SK-N-SH treated with all-trans-retinoic acid at 6 μM for 48 hours (cell line): ENCODE measurements around the gene RSAD2.

ENCODE experiments used
- ATAC-seq: fragments of 200-7000 bp; cut with Tn5 transposase; 3 replicates; pipeline ENCODE4 v1.9.1; 2020; ENCODE audit warnings: mild to moderate bottlenecking, moderate library complexity
- ARNTL ChIP-seq: fragments of 450-650 bp; formaldehyde crosslinking; IDR thresholded peaks from 2 replicates; pipeline ENCODE4 v1.5.0; 2020; ENCODE audit warnings: low read depth, mild to moderate bottlenecking, moderate library complexity, borderline replicate concordance
- BACH2 ChIP-seq: fragments of 250-450 bp; sonication (Bioruptor Pico); IDR thresholded peaks from 2 replicates; pipeline ENCODE4 v1.9.0; 2021; ENCODE audit warnings: mild to moderate bottlenecking, borderline replicate concordance
- CREB5 ChIP-seq: fragments of 250-450 bp; sonication (Bioruptor Pico); IDR thresholded peaks from 2 replicates; pipeline ENCODE4 v1.5.1; 2020; ENCODE audit warnings: low read depth, mild to moderate bottlenecking, moderate library complexity
- CSDC2 ChIP-seq: fragments of 250-450 bp; sonication (Bioruptor Pico); IDR thresholded peaks from 2 replicates; pipeline ENCODE4 v1.5.0; 2020; ENCODE audit warnings: mild to moderate bottlenecking, moderate library complexity
- CSRNP3 ChIP-seq: fragments of 250-450 bp; sonication (Bioruptor Pico); IDR thresholded peaks from 2 replicates; pipeline ENCODE4 v1.5.1; 2021; ENCODE audit warnings: mild to moderate bottlenecking, moderate library complexity
- GLIS3 ChIP-seq: fragments of 250-450 bp; sonication (Bioruptor Pico); IDR thresholded peaks from 2 replicates; pipeline ENCODE4 v1.5.0; 2020; ENCODE audit warnings: mild to moderate bottlenecking, moderate library complexity
- ISL1 ChIP-seq: fragments of 250-450 bp; sonication (Bioruptor Pico); IDR thresholded peaks from 2 replicates; pipeline ENCODE4 v2.1.2; 2022; ENCODE audit warnings: mild to moderate bottlenecking, moderate library complexity
- OSR1 ChIP-seq: fragments of 250-450 bp; sonication (Bioruptor Pico); IDR thresholded peaks from 2 replicates; pipeline ENCODE4 v1.8.0; 2022; ENCODE audit warnings: moderate library complexity, mild to moderate bottlenecking, inconsistent platforms
- PATZ1 ChIP-seq: fragments of 250-450 bp; sonication (Bioruptor Pico); IDR thresholded peaks from 2 replicates; pipeline ENCODE4 v1.8.0; 2020; ENCODE audit warnings: mild to moderate bottlenecking, moderate library complexity, borderline replicate concordance
- POU6F1 ChIP-seq: fragments of 250-450 bp; sonication (Bioruptor Pico); IDR thresholded peaks from 2 replicates; pipeline ENCODE4 v1.8.0; 2021; ENCODE audit warnings: low read depth, mild to moderate bottlenecking, moderate library complexity, borderline replicate concordance
- PPARA ChIP-seq: fragments of 250-450 bp; sonication (Bioruptor Pico); IDR thresholded peaks from 2 replicates; pipeline ENCODE4 v1.5.0; 2020; ENCODE audit warnings: mild to moderate bottlenecking, borderline replicate concordance
- RARB ChIP-seq: fragments of 250-450 bp; sonication (Bioruptor Pico); IDR thresholded peaks from 2 replicates; pipeline ENCODE4 v1.8.0; 2021; ENCODE audit warnings: mild to moderate bottlenecking, moderate library complexity
- SNAI2 ChIP-seq: fragments of 250-450 bp; sonication (Bioruptor Pico); IDR thresholded peaks from 2 replicates; pipeline ENCODE4 v1.5.0; 2020; ENCODE audit warnings: mild to moderate bottlenecking, moderate library complexity
- TCF4 ChIP-seq: fragments of 250-450 bp; sonication (Bioruptor Pico); IDR thresholded peaks from 2 replicates; pipeline ENCODE4 v1.8.0; 2021; ENCODE audit warnings: mild to moderate bottlenecking, moderate library complexity, borderline replicate concordance
- TOX ChIP-seq: fragments of 250-450 bp; sonication (Bioruptor Pico); IDR thresholded peaks from 2 replicates; pipeline ENCODE4 v1.8.0; 2021; ENCODE audit warnings: mild to moderate bottlenecking, moderate library complexity, borderline replicate concordance
- TSHZ2 ChIP-seq: fragments of 250-450 bp; sonication (Bioruptor Pico); IDR thresholded peaks from 2 replicates; pipeline ENCODE4 v1.5.0; 2020; ENCODE audit warnings: mild to moderate bottlenecking, moderate library complexity
- ZC3H10 ChIP-seq: fragments of 250-450 bp; sonication (Bioruptor Pico); IDR thresholded peaks from 2 replicates; pipeline ENCODE4 v1.5.1; 2021; ENCODE audit warnings: mild to moderate bottlenecking, moderate library complexity
- ZFP3 ChIP-seq: fragments of 250-450 bp; sonication (Bioruptor Pico); IDR thresholded peaks from 2 replicates; pipeline ENCODE4 v1.5.0; 2020; ENCODE audit warnings: mild to moderate bottlenecking, moderate library complexity
- ZFP30 ChIP-seq: fragments of 450-650 bp; formaldehyde crosslinking; IDR thresholded peaks from 2 replicates; pipeline ENCODE4 v1.5.0; 2022; ENCODE audit warnings: mild to moderate bottlenecking, moderate library complexity
- ZNF565 ChIP-seq: fragments of 450-650 bp; formaldehyde crosslinking; conservative IDR thresholded peaks from 2 replicates; pipeline ENCODE4 v1.5.0; 2020; ENCODE audit warnings: low read depth, mild to moderate bottlenecking, moderate library complexity
- ZNF70 ChIP-seq: fragments of 450-650 bp; formaldehyde crosslinking; IDR thresholded peaks from 2 replicates; pipeline ENCODE4 v1.5.0; 2020; ENCODE audit warnings: mild to moderate bottlenecking, moderate library complexity
- ZNF8 ChIP-seq: fragments of 450-650 bp; formaldehyde crosslinking; IDR thresholded peaks from 2 replicates; pipeline ENCODE4 v1.5.0; 2020; ENCODE audit warnings: mild to moderate bottlenecking, moderate library complexity

RSAD2 gene

GRCh38 chr2:6866982-6867381, 10.6 kb upstream of the RSAD2 start:
- no peak for ATAC-seq
- TF ChIP-seq ISL1 (no peak), PPARA (CRISPR knock-in tag) (no peak), GLIS3 (no peak), CREB5 (CRISPR knock-in tag) (no peak), ZFP30 (CRISPR knock-in tag) (no peak), BACH2 (CRISPR knock-in tag) (no peak), PATZ1 (CRISPR knock-in tag) (no peak), ZNF565 (CRISPR knock-in tag) (no peak), ZC3H10 (CRISPR knock-in tag) (no peak), RARB (CRISPR knock-in tag) (no peak), ARNTL (no peak), SNAI2 (CRISPR knock-in tag) (no peak), ZNF8 (no peak), ZFP3 (no peak), ZNF70 (CRISPR knock-in tag) (no peak), TCF4 (no peak), OSR1 (no peak), POU6F1 (no peak), CSDC2 (CRISPR knock-in tag) (no peak)

- no peak for ATAC-seq
- TF ChIP-seq GLIS3 (no peak), SNAI2 (CRISPR knock-in tag) (no peak)
Measured at GRCh38 chr2:6872394-6872793, 5.2 kb upstream of the RSAD2 start.

GRCh38 chr2:6874032-6874431, 3.5 kb upstream of the RSAD2 start:
- ATAC-seq = no peak
- TF ChIP-seq ZC3H10 (CRISPR knock-in tag) (no peak), ARNTL (no peak), ISL1 (no peak), GLIS3 (no peak), ZFP3 (no peak), ZNF565 (CRISPR knock-in tag) (no peak), CREB5 (CRISPR knock-in tag) (no peak), CSDC2 (CRISPR knock-in tag) (no peak), TCF4 (no peak), ZNF8 (no peak), TOX (CRISPR knock-in tag) (no peak), ZNF70 (CRISPR knock-in tag) (no peak), CSRNP3 (CRISPR knock-in tag) (no peak), RARB (CRISPR knock-in tag) (no peak), TSHZ2 (CRISPR knock-in tag) (no peak), PPARA (CRISPR knock-in tag) (no peak), PATZ1 (CRISPR knock-in tag) (no peak), POU6F1 (no peak), BACH2 (CRISPR knock-in tag) (no peak)
